ENCODE measurements around the gene HNRNPU.

Gene HNRNPU

GRCh38 chr1:244874974-244875579 lies 10.7 kb upstream of the HNRNPU start:
- no peaks in the 10 kb centered on the region for H3K27me3 ChIP-seq
- no peak for DNase-seq
- no peaks in the 10 kb centered on the region for H3K9me3 ChIP-seq
- H3K4me3 ChIP-seq (ENCODE audit: low read depth, low read length), result no peak overlapping the region
- H3K36me3 ChIP-seq, result no peaks in the 10 kb centered on the region
- TF ChIP-seq CTCF (IDR thresholded peaks at IDR 0.05; ENCODE audit: low read depth, low read length), result no peak
- no peaks in the 10 kb centered on the region for H3K4me1 ChIP-seq

DNA sequence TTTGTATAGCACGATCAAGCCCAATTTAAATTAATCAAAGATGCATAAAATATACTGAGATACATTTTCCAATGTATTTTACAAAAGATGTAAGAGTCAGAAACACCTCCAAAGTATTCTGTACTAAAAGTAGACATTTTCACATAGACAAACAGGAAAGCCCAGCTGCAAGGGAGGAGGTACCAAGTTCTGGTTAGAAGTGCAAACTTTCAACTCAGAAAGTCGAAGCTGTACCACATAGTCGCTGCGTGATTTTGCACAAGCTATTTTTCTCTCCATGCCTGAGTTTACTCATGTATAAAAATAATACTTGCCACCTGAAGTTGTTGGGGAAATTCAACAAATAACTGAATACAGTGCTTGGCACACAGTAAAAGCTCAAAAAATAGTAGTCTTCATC lies 5.6 kb upstream of the HNRNPU start:
- Histone ChIP-seq H3K4me1 (peaks cover 4% of the 10 kb centered on the region; the same call in 1 of the 2 replicates), H3K27me3 (no peaks in the 10 kb centered on the region), H3K9me3 (no peaks in the 10 kb centered on the region), H3K4me3 (ENCODE audit: low read depth, low read length) (no peak overlapping the region), H3K36me3 (no peaks in the 10 kb centered on the region)
- no peak for TF ChIP-seq CTCF (IDR thresholded peaks at IDR 0.05; ENCODE audit: low read depth, low read length)
- no peak for DNase-seq

DNA sequence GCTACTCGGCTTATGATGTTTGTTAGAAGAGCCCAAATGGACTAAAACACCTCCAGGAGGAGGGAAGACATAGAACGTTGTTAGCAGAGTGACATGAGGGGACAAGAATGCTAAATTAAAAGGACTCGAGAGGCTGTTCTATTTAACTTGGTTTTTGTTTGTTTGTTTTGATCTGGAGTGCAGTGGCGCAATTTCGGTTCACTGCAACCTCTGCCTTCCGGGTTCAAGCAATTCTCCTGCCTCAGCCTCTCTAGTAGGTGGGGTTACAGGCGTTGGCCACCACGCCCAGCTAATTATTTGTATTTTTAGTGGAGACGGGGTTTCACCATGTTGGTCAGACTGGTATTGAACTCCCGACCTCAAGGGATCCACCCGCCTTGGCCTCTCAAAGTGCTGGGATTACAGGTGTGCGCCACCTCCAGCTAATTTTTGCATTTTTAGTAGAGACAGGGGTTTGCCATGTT lies 5.1 kb upstream of the HNRNPU start:
- H3K4me3 ChIP-seq (ENCODE audit: low read depth, low read length), result no peak overlapping the region
- no peaks in the 10 kb centered on the region for H3K36me3 ChIP-seq
- no peak for DNase-seq
- H3K27me3 ChIP-seq, result no peaks in the 10 kb centered on the region
- no peaks in the 10 kb centered on the region for H3K9me3 ChIP-seq
- H3K4me1 ChIP-seq, result peaks cover 5% of the 10 kb centered on the region; the same call in 1 of the 2 replicates
- no peak for TF ChIP-seq CTCF (IDR thresholded peaks at IDR 0.05; ENCODE audit: low read depth, low read length)

- peaks cover 4% of the 10 kb centered on the region for H3K36me3 ChIP-seq
- no peaks in the 10 kb centered on the region for H3K27me3 ChIP-seq
- no peaks in the 10 kb centered on the region for H3K9me3 ChIP-seq
- H3K4me3 ChIP-seq (ENCODE audit: low read depth, low read length), result no peak overlapping the region
- peaks cover 5% of the 10 kb centered on the region; the same call in 1 of the 2 replicates for H3K4me1 ChIP-seq
- no peak for TF ChIP-seq CTCF (IDR thresholded peaks at IDR 0.05; ENCODE audit: low read depth, low read length)
- no peak for DNase-seq
These were observed 4.4 kb upstream of the HNRNPU start for GRCh38 chr1:244868484-244869363.

DNA sequence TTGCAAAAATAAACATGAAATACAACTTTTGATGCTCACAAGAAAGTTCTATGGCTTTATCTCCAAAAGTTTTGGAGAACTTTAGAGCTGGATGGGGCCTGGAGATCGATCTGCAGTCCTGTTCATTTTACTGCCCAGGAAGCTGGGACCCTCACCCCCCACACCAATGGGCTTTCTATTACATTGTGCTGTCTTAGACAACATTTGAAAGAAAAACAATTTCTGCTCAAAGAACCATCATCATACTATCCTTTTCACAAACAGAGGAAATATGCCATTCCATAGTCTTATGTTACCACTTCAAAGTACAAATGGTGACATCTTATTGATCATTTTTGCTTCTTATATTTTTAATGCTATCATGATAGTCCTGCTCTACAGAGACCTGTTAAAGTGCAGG lies 2.0 kb upstream of the HNRNPU start:
- no peak for TF ChIP-seq CTCF (IDR thresholded peaks at IDR 0.05; ENCODE audit: low read depth, low read length)
- Histone ChIP-seq H3K27me3 (no peaks in the 10 kb centered on the region), H3K9me3 (no peaks in the 10 kb centered on the region), H3K36me3 (peaks cover 23% of the 10 kb centered on the region), H3K4me3 (ENCODE audit: low read depth, low read length) (no peak overlapping the region), H3K4me1 (peaks cover 5% of the 10 kb centered on the region; the same call in 1 of the 2 replicates)
- DNase-seq, result no peak

DNA sequence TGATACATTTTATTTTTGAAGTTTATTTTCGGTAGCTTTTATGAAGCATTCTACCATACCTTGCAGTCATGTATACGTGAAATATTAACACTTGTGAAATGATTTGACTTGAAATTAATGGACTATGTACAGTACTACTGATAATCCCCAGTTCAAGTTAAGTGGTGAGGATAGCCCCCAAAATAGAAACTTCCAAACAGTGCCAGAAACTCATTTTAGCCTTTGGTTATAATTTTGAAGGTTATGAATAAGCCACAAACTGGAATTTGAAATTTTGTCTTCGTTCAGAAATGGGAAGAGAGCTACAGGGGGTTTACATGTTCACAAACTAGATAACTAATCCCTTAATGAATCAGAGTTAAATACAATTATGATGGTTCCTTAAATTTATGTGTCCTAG lies 1.5 kb upstream of the HNRNPU start:
- DNase-seq, result no peak
- H3K4me3 ChIP-seq (ENCODE audit: low read depth, low read length), result no peak overlapping the region
- H3K9me3 ChIP-seq, result no peaks in the 10 kb centered on the region
- TF ChIP-seq CTCF (IDR thresholded peaks at IDR 0.05; ENCODE audit: low read depth, low read length), result no peak
- no peaks in the 10 kb centered on the region for H3K27me3 ChIP-seq
- H3K36me3 ChIP-seq, result peaks cover 28% of the 10 kb centered on the region
- peaks cover 5% of the 10 kb centered on the region; the same call in 1 of the 2 replicates for H3K4me1 ChIP-seq
